CD14-positive monocyte (primary cell): ENCODE results near the gene TMTC1. TPM values are rescaled to one million over a fixed set of nuclear protein-coding genes. Genes with fewer than 3 reads are reported as not detected.

ENCODE experiments used
- DNase-seq, 3 donors: peaks; one replicate each; pipeline ENCODE4 v3.0.0-alpha.2; 2011 to 2022
- H2AFZ ChIP-seq: 2 replicates; pipeline ENCODE4 v1.6.0; 2012; ENCODE audit warnings: mild to moderate bottlenecking, low read depth, low read length, inconsistent platforms; ENCODE audit not compliant: insufficient read depth, poor library complexity, severe bottlenecking
- H3K27ac ChIP-seq, 2 donors: 1 replicate in 1 of 2; 2 replicates in 1 of 2; pipeline ENCODE4 v1.5.1; 2012 to 2013; ENCODE audit warnings: low read length in 2 of 2, control low read depth in 1 of 2, inconsistent platforms in 1 of 2, low read depth in 1 of 2, mild to moderate bottlenecking in 1 of 2
- H3K27me3 ChIP-seq, 2 donors: one replicate each; pipeline versions ENCODE4 v1.6.0 to v1.6.1; 2011 to 2013; ENCODE audit warnings: low read length in 2 of 2; ENCODE audit not compliant: control insufficient read depth in 2 of 2, insufficient read depth in 2 of 2
- H3K36me3 ChIP-seq, 2 donors: replicated peaks in 1 of 2; 1 replicate in 1 of 2; 2 replicates in 1 of 2; pipeline versions ENCODE4 v1.5.1 to v1.6.1; 2012 to 2013; ENCODE audit warnings: low read length in 2 of 2, control low read depth in 1 of 2, inconsistent platforms in 1 of 2, mild to moderate bottlenecking in 1 of 2; ENCODE audit not compliant: insufficient read depth in 2 of 2, control insufficient read depth in 1 of 2
- H3K4me1 ChIP-seq, 2 donors: 1 replicate in 1 of 2; 2 replicates in 1 of 2; pipeline versions ENCODE4 v1.5.1 to v1.6.1; 2012 to 2013; ENCODE audit warnings: low read length in 2 of 2, control low read depth in 1 of 2, inconsistent platforms in 1 of 2, mild to moderate bottlenecking in 1 of 2, moderate library complexity in 1 of 2; ENCODE audit not compliant: insufficient read depth in 2 of 2, control insufficient read depth in 1 of 2
- H3K4me2 ChIP-seq: replicated peaks from 2 replicates; pipeline ENCODE3; 2012; ENCODE audit warnings: low read length, moderate library complexity, mild to moderate bottlenecking; ENCODE audit not compliant: poor library complexity, severe bottlenecking; ENCODE audit errors: extremely low read depth
- H3K4me3 ChIP-seq, 3 experiments: fragments of 200-600 bp in 1 of 3; sonication (generic) in 1 of 3; replicated peaks in 1 of 3; 1 replicate in 2 of 3; 2 replicates in 1 of 3; pipeline ENCODE4 v1.5.1; 2011 to 2013; ENCODE audit warnings: low read length in 3 of 3, mild to moderate bottlenecking in 3 of 3, control low read depth in 2 of 3, low read depth in 2 of 3, inconsistent platforms in 1 of 3, moderate library complexity in 1 of 3
- H3K79me2 ChIP-seq: 2 replicates; pipeline ENCODE4 v1.6.0; 2012; ENCODE audit warnings: mild to moderate bottlenecking, control low read depth, inconsistent platforms, low read length, moderate library complexity; ENCODE audit not compliant: insufficient read depth
- H3K9ac ChIP-seq: 2 replicates; pipeline ENCODE4 v1.6.0; 2017; ENCODE audit warnings: low read length, mild to moderate bottlenecking; ENCODE audit not compliant: insufficient read depth, poor library complexity, severe bottlenecking
- H3K9me3 ChIP-seq, 2 donors: replicated peaks in 1 of 2; 1 replicate in 1 of 2; 2 replicates in 1 of 2; pipeline versions ENCODE4 v1.5.1 to v1.6.1; 2012 to 2013; ENCODE audit warnings: low read length in 2 of 2, control low read depth in 1 of 2; ENCODE audit not compliant: control insufficient read depth in 1 of 2, insufficient read depth in 1 of 2
- H4K20me1 ChIP-seq: 2 replicates; pipeline ENCODE4 v1.6.0; 2012; ENCODE audit warnings: mild to moderate bottlenecking, low read length, control low read depth, moderate library complexity; ENCODE audit not compliant: insufficient read depth
- H3K27ac Mint-ChIP-seq, 7 donors: one replicate each; pipeline ENCODE4 v1.8.0; 2020; ENCODE audit warnings: mild to moderate bottlenecking in 7 of 7, mixed read lengths in 7 of 7, moderate library complexity in 6 of 7, inconsistent platforms in 2 of 7
- H3K27me3 Mint-ChIP-seq, 3 donors: one replicate each; pipeline ENCODE4 v1.8.0; 2021 to 2022; ENCODE audit warnings: low read depth in 3 of 3, mild to moderate bottlenecking in 3 of 3, mixed read lengths in 3 of 3, moderate library complexity in 3 of 3, inconsistent platforms in 1 of 3
- H3K36me3 Mint-ChIP-seq, 2 donors: one replicate each; pipeline ENCODE4 v1.8.0; 2020; ENCODE audit warnings: mixed read lengths in 2 of 2, inconsistent platforms in 1 of 2, mild to moderate bottlenecking in 1 of 2
- H3K4me1 Mint-ChIP-seq: one replicate; pipeline ENCODE4 v1.8.0; 2020; ENCODE audit warnings: mild to moderate bottlenecking, mixed read lengths
- H3K4me3 Mint-ChIP-seq, 2 donors: one replicate each; pipeline ENCODE4 v1.8.0; 2020; ENCODE audit warnings: mild to moderate bottlenecking in 2 of 2, mixed read lengths in 2 of 2, moderate library complexity in 1 of 2
- H3K9me3 Mint-ChIP-seq, 7 donors: one replicate each; pipeline ENCODE4 v1.8.0; 2020 to 2022; ENCODE audit warnings: mixed read lengths in 7 of 7, mild to moderate bottlenecking in 6 of 7, moderate library complexity in 6 of 7, inconsistent platforms in 2 of 7
- CTCF ChIP-seq: fragments of 200-600 bp; IDR thresholded peaks from one replicate; pipeline ENCODE4 v1.8.0; 2022; ENCODE audit warnings: antibody characterized with exemption, mild to moderate bottlenecking
- WGBS: methylation state at CpG from one replicate; pipeline ENCODE4 v1.1.5; 2013; ENCODE audit warnings: missing lambda C conversion rate; ENCODE audit not compliant: insufficient coverage; 5-methylcytosine and 5-hydroxymethylcytosine counted together
- intact Hi-C, 2 donors: fragments of 100-400 bp; cut with micrococcal nuclease; formaldehyde crosslinking; loops; one replicate each; pipeline versions ENCODE4 v1.15.0 to v1.15.1; 2023
- polyA plus RNA-seq, 3 donors: library from polyadenylated mRNA; depleted of rRNA in 1 of 3; unstranded in 2 of 3; stranded (reverse) in 1 of 3; fragments of 300-500 nt in 2 of 3; fragments of >200 nt in 1 of 3; fragmentation: Illumina TruSeq in 2 of 3; gene quantifications; 1 replicate in 2 of 3; 2 replicates in 1 of 3; pipeline ENCODE4 v1.2.3, GENCODE V29; 2012 to 2021

Gene TMTC1
- polyA plus RNA-seq, 3 donors: 0.57 to 5.6 (median 2.1) TPM

DNA sequence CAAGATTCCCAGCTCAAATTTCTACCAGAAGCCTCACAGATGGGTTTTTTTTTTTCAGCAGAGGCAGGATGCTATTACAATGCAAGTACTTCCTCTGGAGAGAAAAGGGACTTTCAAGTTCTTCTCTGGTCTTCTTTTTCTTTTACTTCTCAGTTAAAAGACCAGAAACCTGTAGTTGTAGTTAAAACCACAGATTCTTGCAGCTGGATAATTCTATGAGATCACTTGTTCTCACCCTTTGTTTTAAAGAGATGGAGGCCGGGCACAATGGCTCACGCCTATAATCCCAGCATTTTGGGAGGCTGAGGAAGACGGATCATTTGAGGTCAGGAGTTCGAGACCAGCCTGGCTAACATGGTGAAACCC, 238.7 kb downstream of the TMTC1 start:
- Histone ChIP-seq H4K20me1 (no peaks in the 10 kb centered on the region), H3K9me3 (no peaks in the 10 kb centered on the region), H3K79me2 (no peaks in the 10 kb centered on the region), H3K27ac (no peak overlapping the region), H3K36me3 (no peaks in the 10 kb centered on the region), H3K4me2 (no peak overlapping the region), H3K27me3 (no peaks in the 10 kb centered on the region), H3K9ac (no peak overlapping the region), H3K4me3 (no peak overlapping the region), H3K4me1 (no peaks in the 10 kb centered on the region), H2AFZ (no peak overlapping the region)
- no peak overlapping the region for H3K4me3 Mint-ChIP-seq
- intact Hi-C loops: no loop called here
- WGBS: no CpG with 5 or more reads among the region's 4 CpGs
- no peaks in the 10 kb centered on the region for H3K9me3 Mint-ChIP-seq
- H3K36me3 Mint-ChIP-seq: peaks cover 0 to 12% of the 10 kb centered on the region in 2 donors
- no peak for DNase-seq
- no peak overlapping the region for H3K27ac Mint-ChIP-seq
- H3K4me1 Mint-ChIP-seq: peaks cover 5% of the 10 kb centered on the region
- TF ChIP-seq CTCF: no peak
- peaks cover 0 to 6% (median 4%) of the 10 kb centered on the region in 3 donors for H3K27me3 Mint-ChIP-seq

DNA sequence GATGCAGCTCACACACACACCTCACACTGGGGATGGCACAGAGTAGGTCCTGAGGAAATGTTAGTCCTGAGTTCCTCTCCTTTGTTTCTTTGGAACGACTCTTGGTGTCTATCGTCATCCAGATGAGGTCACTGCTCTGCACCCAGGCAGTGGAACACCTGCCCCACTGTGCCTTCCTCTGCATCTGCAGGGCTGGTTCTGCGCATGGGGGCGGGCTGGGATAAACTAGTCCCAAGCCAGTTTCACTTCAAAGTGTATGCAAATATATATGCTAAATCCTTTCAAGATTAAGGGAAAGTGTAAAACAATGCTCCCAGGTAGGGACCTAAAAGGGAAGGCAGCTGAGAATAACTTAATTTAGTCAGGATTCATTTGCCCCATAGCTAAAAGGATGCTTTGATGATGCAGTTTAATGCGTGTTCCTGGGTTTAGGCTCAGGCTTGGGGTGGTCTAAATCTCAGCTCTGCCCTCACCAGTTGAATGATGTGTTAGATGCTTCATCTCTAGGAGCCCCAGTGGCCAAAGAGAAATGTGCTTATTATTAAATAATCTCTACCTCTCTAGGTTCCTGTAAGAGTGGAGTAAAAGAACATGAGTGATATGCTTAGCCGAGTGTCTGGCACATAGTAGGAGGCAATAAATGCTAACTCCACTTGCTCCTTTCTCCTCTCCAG, 239.2 kb downstream of the TMTC1 start:
- H3K36me3 Mint-ChIP-seq: peaks cover 0 to 12% of the 10 kb centered on the region in 2 donors
- H3K9me3 Mint-ChIP-seq: no peaks in the 10 kb centered on the region

More for the DNA sequence above, 239.2 kb downstream of the TMTC1 start:
- no peak for TF ChIP-seq CTCF
- Histone ChIP-seq H3K4me3 (no peak overlapping the region), H4K20me1 (no peaks in the 10 kb centered on the region), H2AFZ (no peak overlapping the region), H3K79me2 (no peaks in the 10 kb centered on the region), H3K27ac (no peak overlapping the region), H3K4me2 (no peak overlapping the region), H3K9me3 (no peaks in the 10 kb centered on the region), H3K27me3 (no peaks in the 10 kb centered on the region), H3K4me1 (no peaks in the 10 kb centered on the region), H3K9ac (no peak overlapping the region), H3K36me3 (no peaks in the 10 kb centered on the region)
- Mint-ChIP-seq H3K27me3 (peaks cover 0 to 6% (median 4%) of the 10 kb centered on the region in 3 donors), H3K27ac (no peak overlapping the region), H3K4me3 (no peak overlapping the region), H3K4me1 (peaks cover 5% of the 10 kb centered on the region)
- DNase-seq: no peak
- WGBS: 100% methylated on average over 1 of the region's 6 CpGs
- intact Hi-C loops: no loop called here
